KBM-7 (cell line): ENCODE measurements around the gene EEF1G.
"Not testable (repeated sequence)": the region's sequence is repeated elsewhere in the genome, so short reads cannot be mapped to it uniquely, and the experiment has no call there.

ENCODE experiments used
- DNase-seq: peaks from one replicate; pipeline ENCODE4 v3.0.0-alpha.2; 2015
- in situ Hi-C: fragments of 300-500 bp; cut with MboI; formaldehyde crosslinking; loops from 2 replicates; pipeline ENCODE4 v1.14.3; 2020; ENCODE audit warnings: low sequenced_read_pairs, low pct_unique_long_range_greater_than_20kb, mixed read lengths

The EEF1G gene

DNA sequence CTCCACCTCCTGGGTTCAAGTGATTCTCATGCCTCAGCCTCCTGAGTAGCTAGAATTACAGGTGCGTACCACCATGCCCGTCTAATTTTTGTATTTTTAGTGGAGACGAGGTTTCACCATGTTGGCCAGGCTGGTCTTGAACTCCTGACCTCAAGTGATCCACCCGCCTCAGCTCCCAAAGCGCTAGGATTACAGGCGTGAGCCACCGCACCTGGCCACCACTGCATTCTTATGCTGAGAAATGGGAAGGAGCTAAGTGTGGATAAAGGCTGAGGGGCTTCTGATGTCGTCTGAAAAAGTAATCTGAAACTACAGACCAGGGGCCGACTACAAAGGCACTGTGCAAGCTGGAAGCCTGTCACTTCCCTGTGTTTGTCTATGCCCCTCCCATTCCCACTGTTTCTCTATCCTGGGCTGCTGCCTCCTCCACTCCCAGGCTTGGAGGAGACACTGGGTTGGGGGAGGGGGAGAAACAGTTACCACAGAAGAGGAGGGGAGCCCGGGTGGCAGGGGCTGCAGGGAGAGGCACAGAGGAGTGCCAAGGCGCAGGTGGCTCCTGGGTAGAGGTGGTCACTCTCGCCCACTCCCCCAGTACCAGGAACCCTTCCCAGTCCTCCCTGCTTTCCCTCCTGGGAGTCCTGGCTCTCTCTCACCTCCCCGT is 30.9 kb upstream of the EEF1G start:
- DNase-seq: no peak
- in situ Hi-C loops: no loop called here

GRCh38 chr11:62603776-62604299 is 30.1 kb upstream of the EEF1G start:
- in situ Hi-C loops: no loop called here
- DNase-seq: no peak

DNA sequence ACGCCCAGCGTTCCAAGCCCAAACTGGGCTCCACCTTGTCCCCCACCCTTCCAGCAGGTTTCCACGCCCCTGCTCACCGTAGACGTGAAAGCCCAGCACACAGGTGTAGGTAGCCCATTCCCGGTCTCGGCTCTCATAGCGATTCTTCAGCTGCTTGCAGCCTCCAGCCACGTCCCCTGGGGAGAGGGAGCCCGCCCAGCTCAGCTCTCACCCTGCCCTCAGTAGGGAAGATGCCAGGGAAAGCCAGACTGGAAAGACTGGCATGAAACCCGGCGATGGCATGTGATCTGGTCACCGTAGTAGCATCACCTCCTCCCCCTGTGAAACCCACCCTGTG is 29.3 kb upstream of the EEF1G start:
- no peak for DNase-seq
- in situ Hi-C loops: no loop called here

DNA sequence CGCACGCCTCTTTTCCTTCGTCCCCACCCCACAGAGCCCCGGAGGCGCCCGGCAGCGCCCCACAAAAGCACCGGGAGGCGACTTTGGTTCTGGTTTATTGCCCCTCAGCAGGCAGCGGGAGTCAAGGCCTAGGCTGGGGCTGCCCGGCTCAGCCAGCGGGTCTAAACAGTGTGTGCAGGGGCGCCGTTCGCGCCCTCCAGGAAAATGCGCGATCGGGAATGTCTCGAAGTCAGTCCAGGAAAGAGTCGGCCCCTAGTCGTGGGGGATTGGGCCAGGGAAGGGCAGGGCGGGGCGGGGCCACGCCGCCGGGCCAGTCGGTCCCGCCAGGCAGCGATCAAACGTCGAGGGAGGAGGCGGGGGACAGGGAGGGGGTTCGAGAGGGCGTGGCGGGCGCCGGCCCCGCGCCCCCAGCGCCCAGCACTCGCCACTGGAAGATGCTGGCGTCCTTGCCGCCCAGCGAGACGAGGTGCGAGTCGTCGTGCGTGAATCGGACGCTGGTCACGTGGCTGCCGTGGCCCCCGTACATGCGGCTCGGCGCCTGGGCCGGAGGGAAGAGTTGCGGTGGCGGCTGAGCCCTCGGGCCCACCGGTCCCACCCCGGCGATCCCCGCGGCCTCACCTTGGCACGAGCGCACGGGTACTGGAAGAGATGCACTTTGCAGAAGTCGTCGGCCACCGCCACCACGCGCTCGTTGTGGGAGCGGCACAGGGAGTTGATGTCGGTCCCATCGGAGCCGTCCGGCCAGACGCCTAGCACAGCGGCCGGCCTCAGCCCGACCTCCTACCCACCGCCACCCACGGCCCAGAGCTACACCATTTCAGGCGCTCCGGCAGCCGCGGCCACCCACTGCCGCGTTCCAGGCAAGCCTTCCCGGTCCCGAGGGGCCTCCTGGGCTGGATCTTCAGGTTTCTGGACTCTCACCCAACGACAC is 28.7 kb upstream of the EEF1G start:
- in situ Hi-C loops: no loop called here
- no peak for DNase-seq

GRCh38 chr11:62601372-62602140 is 27.9 kb upstream of the EEF1G start, which contains the start of gene MTA2:
Gene MTA2, minus strand, starts transcription at chr11:62601865. Its CDS starts 415 bp downstream, at chr11:62601450.
- DNase-seq: peak; percentile 99
- in situ Hi-C loops: no loop called here

DNA sequence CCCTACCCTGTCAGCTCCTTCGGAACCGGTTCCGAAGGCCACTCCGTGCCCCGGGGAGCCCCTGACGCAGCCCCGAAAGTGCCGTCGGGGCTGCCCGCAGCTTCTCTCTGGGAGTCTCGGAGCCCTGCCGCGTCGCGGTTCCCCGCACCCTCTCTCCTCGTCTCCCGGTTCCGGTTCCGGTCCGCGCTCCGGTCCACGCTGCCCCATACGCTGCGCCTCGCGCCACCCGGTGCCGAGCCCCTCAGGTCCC is 27.4 kb upstream of the EEF1G start:
- DNase-seq: no peak
- in situ Hi-C loops: no loop called here

DNA sequence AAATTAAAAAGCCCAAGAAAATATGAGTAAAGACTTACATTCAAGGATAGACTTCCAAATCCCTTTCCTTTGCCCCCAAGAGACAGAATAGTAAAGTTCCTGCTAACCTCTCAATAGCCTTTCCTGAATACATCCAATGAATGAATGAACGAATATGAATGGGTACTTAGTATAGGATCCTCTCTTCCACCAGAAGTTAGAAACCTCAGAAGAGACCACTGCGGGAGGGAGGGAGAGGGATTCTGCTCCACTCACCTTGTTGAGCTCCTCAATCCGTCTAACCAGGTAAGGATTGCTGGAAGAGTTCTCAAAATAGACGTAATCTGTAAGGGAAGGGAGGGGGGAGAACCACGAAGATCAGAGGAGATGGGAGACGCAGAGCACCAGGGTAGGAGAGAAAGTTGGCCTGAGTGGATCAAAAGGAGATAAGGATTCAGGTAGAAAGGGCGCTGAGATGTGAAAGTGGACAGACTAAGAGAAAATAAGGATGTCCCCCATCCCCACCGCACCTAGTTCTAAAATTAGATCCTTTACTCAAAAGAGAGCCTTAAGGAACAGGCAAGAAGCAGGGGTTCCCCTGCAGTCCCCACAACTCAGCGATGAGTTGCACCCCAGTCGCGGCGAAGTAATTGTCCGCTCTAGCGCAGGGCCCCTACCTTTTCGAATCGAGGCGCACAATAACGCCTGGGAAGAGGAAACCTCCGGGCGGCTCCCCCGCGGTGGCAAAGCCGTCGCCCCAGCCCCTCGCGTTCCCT is 26.9 kb upstream of the EEF1G start:
- in situ Hi-C loops: no loop called here
- no peak for DNase-seq

GRCh38 chr11:62599901-62600300 is 26.2 kb upstream of the EEF1G start:
- in situ Hi-C loops: no loop called here
- DNase-seq: peak; percentile 42

GRCh38 chr11:62599069-62599696 is 25.5 kb upstream of the EEF1G start:
- peak; percentile 99 for DNase-seq
- in situ Hi-C loops: no loop called here

DNA sequence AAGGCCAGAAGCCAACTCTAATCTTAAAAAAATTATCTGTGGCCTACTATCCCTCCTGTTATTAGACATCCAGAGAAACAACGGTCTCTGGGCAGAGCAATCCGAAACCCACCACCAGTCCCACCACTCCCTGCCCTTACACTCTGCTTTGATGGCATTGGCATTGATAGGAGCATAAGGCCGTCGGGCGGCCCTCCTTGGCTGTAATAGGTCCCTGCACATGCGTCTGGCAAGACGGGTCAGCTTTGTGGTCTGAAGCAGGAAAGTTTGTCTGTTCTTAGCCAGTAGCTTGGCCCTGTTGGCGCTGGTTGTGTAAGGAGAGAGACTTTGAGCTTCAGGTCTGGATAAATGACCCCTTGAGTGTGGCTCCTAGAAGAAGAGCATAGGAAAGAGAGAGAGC is 21.4 kb upstream of the EEF1G start:
- no peak for DNase-seq
- in situ Hi-C loops: no loop called here

GRCh38 chr11:62593434-62594044 is 19.8 kb upstream of the EEF1G start:
- DNase-seq: peak; percentile 94

DNA sequence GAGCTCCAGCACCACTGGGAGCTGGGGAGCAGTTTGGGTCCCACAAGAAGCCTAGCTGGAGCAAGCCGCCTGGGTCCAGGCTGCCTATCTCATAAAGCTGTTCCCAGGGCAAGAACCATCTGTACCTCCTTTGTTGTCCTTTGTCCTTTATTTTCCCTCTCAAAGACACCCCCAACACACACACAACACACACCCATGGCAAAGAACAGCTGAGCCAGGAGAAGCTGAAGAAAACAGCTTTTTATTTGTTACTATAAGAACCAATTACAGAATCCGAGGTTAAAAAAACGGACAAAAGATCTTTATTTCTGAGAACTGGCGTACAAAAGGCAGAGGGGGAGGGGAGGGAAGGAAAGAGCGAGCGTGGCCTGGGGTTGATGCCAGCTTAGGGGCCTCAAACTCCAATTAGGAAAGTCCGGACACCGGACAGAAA is 19.3 kb upstream of the EEF1G start:
- DNase-seq: no peak
- in situ Hi-C loops: no loop called here

More at GRCh38 chr11:62593434-62594044, 19.8 kb upstream of the EEF1G start:
- in situ Hi-C loops: no loop called here

- DNase-seq: no peak
- in situ Hi-C loops: no loop called here
These were observed 18.6 kb upstream of the EEF1G start for GRCh38 chr11:62592146-62592815.

GRCh38 chr11:62591448-62592145 is 17.9 kb upstream of the EEF1G start, which contains the start of gene TUT1:
Gene TUT1, minus strand, starts transcription at chr11:62591523. Its CDS starts 38 bp downstream, at chr11:62591485.
- in situ Hi-C loops: no loop called here
- peak; percentile 100 for DNase-seq

- DNase-seq: peak; percentile 66
- in situ Hi-C loops: no loop called here
These were observed 15.4 kb upstream of the EEF1G start for GRCh38 chr11:62588966-62589637.

GRCh38 chr11:62585356-62585755 is 11.7 kb upstream of the EEF1G start:
- DNase-seq, in situ Hi-C loops: not testable (repeated sequence)
